LNCAP (cell line): ENCODE results near the gene PLOD3.

Experiments
- CTCF ChIP-seq: fragments of 450-650 bp; IDR thresholded peaks from 2 replicates; pipeline ENCODE4 v1.5.1; 2017; ENCODE audit warnings: mild to moderate bottlenecking

Gene PLOD3

GRCh38 chr7:101235522-101235921, 18.1 kb upstream of the PLOD3 start:
- no peak for TF ChIP-seq CTCF

- TF ChIP-seq CTCF: peak; percentile 21; the same call in 1 of the 2 replicates
Measured at GRCh38 chr7:101235050-101235449, 17.7 kb upstream of the PLOD3 start.

- no peak for TF ChIP-seq CTCF
Measured at GRCh38 chr7:101234636-101235035, 17.3 kb upstream of the PLOD3 start.

GRCh38 chr7:101233907-101234547, 16.6 kb upstream of the PLOD3 start:
- no peak for TF ChIP-seq CTCF

GRCh38 chr7:101232141-101232850, 14.9 kb upstream of the PLOD3 start:
- no peak for TF ChIP-seq CTCF

GRCh38 chr7:101231644-101232043, 14.3 kb upstream of the PLOD3 start:
- no peak for TF ChIP-seq CTCF

GRCh38 chr7:101226721-101227120, 9.3 kb upstream of the PLOD3 start:
- TF ChIP-seq CTCF: no peak
